Thyroid gland (tissue), 4 donors: ENCODE results near the gene CCDC188. TPM values are rescaled to one million over a fixed set of nuclear protein-coding genes. Genes with fewer than 3 reads are reported as not detected.

Experiments
- DNase-seq, 2 donors: peaks; one replicate each; pipeline ENCODE4 v3.0.0-alpha.2; 2019
- H3K27ac ChIP-seq, 3 donors: fragments of 200-600 bp; sonication (generic); 1 replicate in 2 of 3; 2 replicates in 1 of 3; pipeline ENCODE4 v1.5.1; 2016 to 2019; ENCODE audit warnings: mild to moderate bottlenecking in 1 of 3, moderate library complexity in 1 of 3
- H3K27me3 ChIP-seq: fragments of 200-600 bp; sonication (generic); one replicate; pipeline ENCODE4 v1.5.1; 2019
- H3K36me3 ChIP-seq, 2 donors: fragments of 200-600 bp; sonication (generic); one replicate each; pipeline ENCODE4 v1.5.1; 2016 to 2019
- H3K4me1 ChIP-seq, 2 donors: fragments of 200-600 bp; sonication (generic); one replicate each; pipeline ENCODE4 v1.5.1; 2017 to 2019
- H3K4me3 ChIP-seq, 3 donors: fragments of 200-600 bp; sonication (generic); replicated peaks in 1 of 3; 1 replicate in 2 of 3; 2 replicates in 1 of 3; pipeline ENCODE4 v1.5.1; 2016; ENCODE audit warnings: mild to moderate bottlenecking in 1 of 3
- H3K9me3 ChIP-seq: fragments of 200-600 bp; sonication (generic); one replicate; pipeline ENCODE4 v1.5.1; 2017
- CTCF ChIP-seq, 6 experiments: fragments of 200-600 bp in 3 of 6; fragments of 450-650 bp in 3 of 6; sonication (generic) in 3 of 6; IDR thresholded peaks; one replicate each; pipeline ENCODE4 v1.5.1; 2016 to 2019; ENCODE audit warnings: antibody characterized with exemption in 6 of 6, mild to moderate bottlenecking in 2 of 6, inconsistent platforms in 1 of 6, moderate library complexity in 1 of 6
- POLR2A ChIP-seq, 2 donors: fragments of 450-650 bp; IDR thresholded peaks; one replicate each; pipeline ENCODE4 v1.6.1; 2017; ENCODE audit warnings: antibody characterized with exemption in 2 of 2, mild to moderate bottlenecking in 2 of 2, moderate library complexity in 1 of 2
- WGBS, 2 donors: methylation state at CpG; one replicate each; pipeline ENCODE4 v1.1.5; 2017; 5-methylcytosine and 5-hydroxymethylcytosine counted together
- intact Hi-C: fragments of 100-400 bp; cut with DNase I; formaldehyde crosslinking; loops from one replicate; pipeline ENCODE4 v1.15.1; 2023
- microRNA-seq: library from miRNA; unstranded; fragments of <30 nt; microRNA quantifications from one replicate; pipeline ENCODE4, GENCODE V29; 2016
- small RNA-seq: library from RNA; depleted of rRNA; stranded (forward); fragments of <200 nt; gene quantifications from one replicate; pipeline ENCODE3, GENCODE V24; 2016
- total RNA-seq, 4 donors: library from RNA; depleted of rRNA; stranded (reverse); fragments of >200 nt; gene quantifications; one replicate each; pipeline ENCODE4 v1.2.3, GENCODE V29; 2016

The CCDC188 gene
- total RNA-seq, 4 donors from 2014 or later, result 0.39 to 2.1 TPM; not detected in 2

GRCh38 chr22:20102203-20102780 lies 48.6 kb downstream of the CCDC188 start:
- intact Hi-C loops, result no loop called here
- peaks cover 27 to 57% of the 10 kb centered on the region in 2 donors for H3K36me3 ChIP-seq
- H3K27me3 ChIP-seq, result no peaks in the 10 kb centered on the region
- H3K27ac ChIP-seq, result no peak overlapping the region
- WGBS, 2 donors, result 91 to 93% methylated on average over 12 of the region's 12 CpGs
- H3K4me3 ChIP-seq, result no peak overlapping the region
- H3K4me1 ChIP-seq, result peaks cover 11 to 14% of the 10 kb centered on the region in 2 donors
- no peaks in the 10 kb centered on the region for H3K9me3 ChIP-seq
- no peak for TF ChIP-seq POLR2A (IDR thresholded peaks at IDR 0.05)
- TF ChIP-seq CTCF (IDR thresholded peaks at IDR 0.05), result no peak
- no peak for DNase-seq

GRCh38 chr22:20101638-20102037 lies 49.2 kb downstream of the CCDC188 start:
- Histone ChIP-seq H3K36me3 (peaks cover 21 to 51% of the 10 kb centered on the region in 2 donors), H3K9me3 (no peaks in the 10 kb centered on the region), H3K27me3 (no peaks in the 10 kb centered on the region), H3K27ac (no peak overlapping the region), H3K4me3 (no peak overlapping the region), H3K4me1 (peaks cover 11 to 14% of the 10 kb centered on the region in 2 donors)
- intact Hi-C loops, result no loop called here
- 94 to 95% methylated on average over 8 of the region's 8 CpGs for WGBS, 2 donors
- TF ChIP-seq CTCF (IDR thresholded peaks at IDR 0.05), result no peak
- TF ChIP-seq POLR2A (IDR thresholded peaks at IDR 0.05), result no peak
- DNase-seq, result no peak

- 79 to 86% methylated on average over 3 to 6 of the region's 6 CpGs for WGBS, 2 donors
- peaks cover 35 to 61% of the 10 kb centered on the region in 2 donors for H3K36me3 ChIP-seq
These were observed 51.6 kb downstream of the CCDC188 start for GRCh38 chr22:20099099-20099711.

More at GRCh38 chr22:20099099-20099711, 51.6 kb downstream of the CCDC188 start:
- H3K27me3 ChIP-seq, result no peaks in the 10 kb centered on the region
- H3K27ac ChIP-seq, result no peak overlapping the region
- H3K4me3 ChIP-seq, result no peak overlapping the region
- H3K9me3 ChIP-seq, result no peaks in the 10 kb centered on the region
- DNase-seq, result no peak
- no peaks in the 10 kb centered on the region for H3K4me1 ChIP-seq
- TF ChIP-seq CTCF (IDR thresholded peaks at IDR 0.05), result no peak
- no peak for TF ChIP-seq POLR2A (IDR thresholded peaks at IDR 0.05)
- intact Hi-C loops, result no loop called here

Small RNA genes lying within 50 kb of the gene (microRNA-seq; reads per million reads assigned to microRNA genes)
- not detected for gene MIR6816

Small RNA genes lying within 50 kb of the gene (small RNA-seq; reads per million reads assigned to genes)
- gene MIR6816 (not detected), gene RF00599 (not detected)

Other genes starting within 250 kb of the CCDC188 start
- gene COMT, start 209.3 kb downstream of the CCDC188 start, total RNA-seq, result 100 to 1,000 TPM in 3 of 4 donors, 10 to 100 TPM in 1; 92.6 to 216 (median 138) TPM
- 10 to 100 TPM; 19.5 to 34.5 (median 25.6) TPM for gene TXNRD2, start 209.2 kb downstream of the CCDC188 start, total RNA-seq
- 100 to 1,000 TPM in 3 of 4 donors, 10 to 100 TPM in 1; 34.5 to 123 (median 111) TPM for gene ARVCF, start 134.2 kb downstream of the CCDC188 start, total RNA-seq
- gene TANGO2, start 129.9 kb downstream of the CCDC188 start, total RNA-seq, result 10 to 100 TPM; 50.3 to 82.7 (median 65.2) TPM
- gene DGCR8, start 70.8 kb downstream of the CCDC188 start, total RNA-seq, result 10 to 100 TPM; 28.9 to 48.8 (median 31.5) TPM
- 100 to 1,000 TPM; 125 to 232 (median 173) TPM for gene RANBP1, start 35.0 kb downstream of the CCDC188 start, total RNA-seq
- 10 to 100 TPM; 36.9 to 65.5 (median 53.3) TPM for gene TRMT2A, start 33.8 kb downstream of the CCDC188 start, total RNA-seq
- gene ZDHHC8, start 19.3 kb downstream of the CCDC188 start, total RNA-seq, result 10 to 100 TPM; 13.4 to 22.4 (median 18.9) TPM
- gene RTN4R, start 117.3 kb upstream of the CCDC188 start, total RNA-seq, result 1 to 10 TPM; 4.0 to 8.6 (median 5.9) TPM
- 100 to 1,000 TPM in 2 of 4 donors, 10 to 100 TPM in 2; 62.5 to 123 (median 90.8) TPM for gene DGCR6L, start 169.0 kb upstream of the CCDC188 start, total RNA-seq
- gene ZNF74, start 243.1 kb upstream of the CCDC188 start, total RNA-seq, result 10 to 100 TPM in 3 of 4 donors, 1 to 10 TPM in 1; 9.8 to 15.0 (median 12.0) TPM